Activated T-cell treated with anti-CD3 and anti-CD28 coated beads, Interleukin-2, amount 50 U/mL, for 72 hours (primary cell): Measurements from ENCODE around the gene ADAM10. TPM values are rescaled to one million over a fixed set of nuclear protein-coding genes. Genes with fewer than 3 reads are reported as not detected.
A peak's percentile ranks its signal among the peaks of the same experiment; 100 is the strongest.

Experiments
- ATAC-seq, 2 donors: fragments of 150-1000 bp; cut with Tn5 transposase; replicated peaks in 1 of 2; 2 replicates each; pipeline ENCODE4 v1.10.0; 2021; ENCODE audit warnings: moderate library complexity in 2 of 2, mild to moderate bottlenecking in 1 of 2
- DNase-seq, 2 donors: peaks; one replicate each; pipeline ENCODE4 v3.0.0; 2021 to 2022; ENCODE audit warnings: mixed read lengths in 1 of 2
- H3K27ac Mint-ChIP-seq: one replicate; pipeline ENCODE4 v1.8.0; 2022; ENCODE audit warnings: mild to moderate bottlenecking, moderate library complexity, mixed read lengths
- H3K27me3 Mint-ChIP-seq: one replicate; pipeline ENCODE4 v1.8.0; 2022; ENCODE audit warnings: low read depth, mixed read lengths
- H3K36me3 Mint-ChIP-seq, 2 donors: one replicate each; pipeline ENCODE4 v1.8.0; 2022; ENCODE audit warnings: mixed read lengths in 2 of 2, mild to moderate bottlenecking in 1 of 2; ENCODE audit not compliant: insufficient read depth in 2 of 2
- H3K4me1 Mint-ChIP-seq: one replicate; pipeline ENCODE4 v1.8.0; 2022; ENCODE audit warnings: low read depth, mixed read lengths
- H3K4me3 Mint-ChIP-seq, 2 donors: one replicate each; pipeline ENCODE4 v1.8.0; 2022; ENCODE audit warnings: mild to moderate bottlenecking in 2 of 2, mixed read lengths in 2 of 2, moderate library complexity in 2 of 2
- H3K9me3 Mint-ChIP-seq, 2 donors: one replicate each; pipeline ENCODE4 v1.8.0; 2022; ENCODE audit warnings: mixed read lengths in 2 of 2
- total RNA-seq, 2 donors: library from RNA; stranded (reverse); gene quantifications; one replicate each; pipeline ENCODE4 v1.2.3, GENCODE V29; 2022

Gene ADAM10
- total RNA-seq, 2 donors from 2014 or later: 96.5 to 108 TPM

- H3K27ac Mint-ChIP-seq: no peak overlapping the region
- H3K4me3 Mint-ChIP-seq: peak overlapping the region in 1 of 2 donors; percentile 56
- no peak for DNase-seq
- H3K9me3 Mint-ChIP-seq: no peaks in the 10 kb centered on the region
- H3K4me1 Mint-ChIP-seq: peaks cover 30% of the 10 kb centered on the region
- H3K36me3 Mint-ChIP-seq: no peaks in the 10 kb centered on the region
- H3K27me3 Mint-ChIP-seq: no peaks in the 10 kb centered on the region
- ATAC-seq: no peak
Measured at GRCh38 chr15:58552505-58553364, 196.8 kb downstream of the ADAM10 start.

- H3K36me3 Mint-ChIP-seq: no peaks in the 10 kb centered on the region
- peaks cover 32% of the 10 kb centered on the region for H3K4me1 Mint-ChIP-seq
- no peak overlapping the region for H3K27ac Mint-ChIP-seq
- DNase-seq: no peak
- peak in 1 of 2 donors; percentile 38 for ATAC-seq
- no peaks in the 10 kb centered on the region for H3K9me3 Mint-ChIP-seq
- peak overlapping the region in 1 of 2 donors; percentile 56 for H3K4me3 Mint-ChIP-seq
- no peaks in the 10 kb centered on the region for H3K27me3 Mint-ChIP-seq
Measured at GRCh38 chr15:58551764-58552504, 197.6 kb downstream of the ADAM10 start.

GRCh38 chr15:58551084-58551763 lies 198.3 kb downstream of the ADAM10 start:
- Mint-ChIP-seq H3K9me3 (no peaks in the 10 kb centered on the region), H3K4me3 (peak overlapping the region in 1 of 2 donors; percentile 56), H3K36me3 (no peaks in the 10 kb centered on the region), H3K27ac (no peak overlapping the region), H3K27me3 (no peaks in the 10 kb centered on the region), H3K4me1 (peaks cover 39% of the 10 kb centered on the region)
- DNase-seq (peak in 1 of 2 donors; percentile 32), ATAC-seq (peak in 1 of 2 donors; percentile 67)

GRCh38 chr15:58549785-58550074 lies 199.8 kb downstream of the ADAM10 start:
- Mint-ChIP-seq H3K36me3 (no peaks in the 10 kb centered on the region), H3K27ac (no peak overlapping the region), H3K4me3 (no peak overlapping the region), H3K9me3 (no peaks in the 10 kb centered on the region), H3K27me3 (no peaks in the 10 kb centered on the region), H3K4me1 (peaks cover 54% of the 10 kb centered on the region)
- no peak for ATAC-seq
- DNase-seq: no peak

DNA sequence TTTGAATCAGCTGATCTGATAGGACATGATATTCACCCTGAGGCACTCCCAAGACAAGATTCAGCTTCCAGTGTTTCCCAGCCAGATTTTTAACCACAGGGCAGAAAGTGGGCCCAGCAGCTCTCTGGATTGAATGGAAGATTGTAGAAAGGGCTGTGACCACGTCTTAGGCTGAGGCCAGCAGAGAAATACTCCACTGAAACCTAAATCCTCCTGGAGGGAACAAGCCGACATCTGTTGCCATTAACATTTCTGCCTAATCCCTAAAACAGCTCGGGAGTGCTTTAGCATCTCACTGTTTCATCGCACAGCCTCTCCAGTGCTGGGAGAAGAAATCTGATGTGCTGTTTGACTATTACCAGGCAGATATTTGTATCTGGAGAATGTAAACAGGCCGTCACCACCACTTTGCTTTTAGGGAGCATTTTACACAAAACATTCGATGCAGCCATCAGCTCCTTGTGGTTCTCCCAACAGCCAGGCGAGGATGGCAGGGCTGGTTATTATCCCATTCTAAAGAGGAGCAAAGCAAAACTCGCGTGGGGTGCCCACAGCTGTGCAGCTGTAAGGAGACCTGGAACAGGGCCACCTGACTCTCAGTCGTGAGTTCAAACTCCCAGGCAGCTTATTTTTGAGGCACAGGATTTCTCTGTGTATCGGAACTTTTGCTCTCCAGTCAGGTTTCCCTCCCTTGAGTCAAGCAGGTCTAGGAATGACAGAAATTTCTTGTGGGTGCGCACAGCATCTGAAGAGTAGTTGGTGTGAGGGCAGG lies 200.3 kb downstream of the ADAM10 start:
- Mint-ChIP-seq H3K36me3 (no peaks in the 10 kb centered on the region), H3K27ac (no peak overlapping the region), H3K4me1 (peaks cover 58% of the 10 kb centered on the region)

DNA sequence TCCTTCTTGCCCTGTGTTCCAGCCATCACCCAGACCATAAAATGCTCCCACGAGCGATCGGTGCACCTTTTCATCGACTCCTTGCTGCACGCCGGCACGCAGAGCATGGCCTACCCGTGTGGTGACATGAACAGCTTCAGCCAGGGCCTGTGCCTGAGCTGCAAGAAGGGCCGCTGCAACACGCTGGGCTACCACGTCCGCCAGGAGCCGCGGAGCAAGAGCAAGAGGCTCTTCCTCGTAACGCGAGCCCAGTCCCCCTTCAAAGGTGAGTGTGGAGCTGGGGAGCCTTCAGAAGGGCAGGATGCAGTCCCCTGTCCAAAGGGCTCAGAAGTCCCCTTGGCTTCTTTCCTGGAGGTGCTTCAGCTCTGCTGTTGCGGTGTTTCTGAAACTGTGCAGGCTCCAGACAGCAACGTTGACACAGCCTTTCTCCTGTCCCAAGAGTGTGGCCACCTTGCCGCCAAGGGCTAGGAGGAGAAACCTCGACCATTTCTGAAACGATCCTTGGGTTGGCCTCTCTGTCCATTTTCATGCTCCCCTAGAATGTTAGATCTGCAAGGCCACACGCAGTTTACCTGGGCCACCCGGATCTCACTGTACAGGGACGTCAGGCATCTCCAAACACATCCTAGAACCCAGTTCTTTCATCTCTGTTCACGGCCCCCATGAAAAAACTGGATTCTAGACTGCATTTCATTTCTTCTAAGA lies 201.0 kb downstream of the ADAM10 start:
- no peak overlapping the region for H3K4me3 Mint-ChIP-seq
- no peak overlapping the region for H3K27ac Mint-ChIP-seq
- DNase-seq (no peak), ATAC-seq (no peak)
- H3K4me1 Mint-ChIP-seq: peaks cover 58% of the 10 kb centered on the region
- H3K27me3 Mint-ChIP-seq: no peaks in the 10 kb centered on the region
- H3K9me3 Mint-ChIP-seq: no peaks in the 10 kb centered on the region
- H3K36me3 Mint-ChIP-seq: no peaks in the 10 kb centered on the region

More for the DNA sequence above, 200.3 kb downstream of the ADAM10 start:
- no peak for DNase-seq
- ATAC-seq: no peak
- no peak overlapping the region for H3K4me3 Mint-ChIP-seq
- H3K27me3 Mint-ChIP-seq: no peaks in the 10 kb centered on the region
- H3K9me3 Mint-ChIP-seq: no peaks in the 10 kb centered on the region

DNA sequence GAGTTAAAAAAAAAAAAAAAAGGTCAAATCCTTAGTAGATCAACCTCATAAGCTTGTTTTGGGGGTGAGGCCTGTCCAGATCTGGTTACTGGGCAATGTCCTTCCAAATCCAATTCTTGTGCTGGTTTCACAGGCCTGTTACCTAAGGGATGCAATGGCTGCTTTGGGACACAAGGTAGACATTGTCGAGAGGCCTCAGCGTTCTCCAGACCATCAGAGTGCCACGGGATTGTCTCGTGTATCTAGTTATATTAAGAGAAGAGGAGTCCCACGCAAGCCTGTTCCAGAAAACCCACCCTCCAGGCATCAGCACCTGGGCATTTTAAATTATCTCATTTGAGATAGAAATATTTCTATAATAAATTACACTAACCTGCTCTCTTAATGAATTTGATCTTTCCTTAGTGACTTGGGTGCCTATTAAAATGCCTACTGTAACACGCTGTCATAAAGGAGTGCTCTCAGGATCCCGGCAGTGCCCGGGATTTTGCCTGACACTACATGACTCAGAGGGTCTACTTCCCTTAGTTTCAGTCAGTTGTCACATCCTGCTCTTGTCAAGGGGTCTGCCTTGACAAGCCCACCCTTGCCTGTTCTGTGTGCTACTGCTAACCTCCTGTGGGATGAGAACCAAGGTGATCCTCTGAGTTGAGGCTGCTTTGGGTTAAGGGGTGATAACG lies 201.7 kb downstream of the ADAM10 start:
- DNase-seq: no peak
- no peaks in the 10 kb centered on the region for H3K27me3 Mint-ChIP-seq
- H3K36me3 Mint-ChIP-seq: no peaks in the 10 kb centered on the region
- ATAC-seq: no peak
- no peak overlapping the region for H3K27ac Mint-ChIP-seq
- H3K4me1 Mint-ChIP-seq: peaks cover 58% of the 10 kb centered on the region
- no peaks in the 10 kb centered on the region for H3K9me3 Mint-ChIP-seq
- no peak overlapping the region for H3K4me3 Mint-ChIP-seq

GRCh38 chr15:58546635-58547627 lies 202.6 kb downstream of the ADAM10 start:
- no peaks in the 10 kb centered on the region for H3K36me3 Mint-ChIP-seq
- no peak for DNase-seq
- H3K4me1 Mint-ChIP-seq: peaks cover 50% of the 10 kb centered on the region
- no peak overlapping the region for H3K27ac Mint-ChIP-seq
- no peaks in the 10 kb centered on the region for H3K27me3 Mint-ChIP-seq
- H3K9me3 Mint-ChIP-seq: no peaks in the 10 kb centered on the region
- no peak for ATAC-seq
- H3K4me3 Mint-ChIP-seq: no peak overlapping the region

- Mint-ChIP-seq H3K27me3 (no peaks in the 10 kb centered on the region), H3K27ac (no peak overlapping the region), H3K4me3 (no peak overlapping the region), H3K36me3 (no peaks in the 10 kb centered on the region), H3K4me1 (peaks cover 42% of the 10 kb centered on the region), H3K9me3 (no peaks in the 10 kb centered on the region)
- ATAC-seq (no peak), DNase-seq (no peak)
Measured at GRCh38 chr15:58546066-58546591, 203.4 kb downstream of the ADAM10 start.

DNA sequence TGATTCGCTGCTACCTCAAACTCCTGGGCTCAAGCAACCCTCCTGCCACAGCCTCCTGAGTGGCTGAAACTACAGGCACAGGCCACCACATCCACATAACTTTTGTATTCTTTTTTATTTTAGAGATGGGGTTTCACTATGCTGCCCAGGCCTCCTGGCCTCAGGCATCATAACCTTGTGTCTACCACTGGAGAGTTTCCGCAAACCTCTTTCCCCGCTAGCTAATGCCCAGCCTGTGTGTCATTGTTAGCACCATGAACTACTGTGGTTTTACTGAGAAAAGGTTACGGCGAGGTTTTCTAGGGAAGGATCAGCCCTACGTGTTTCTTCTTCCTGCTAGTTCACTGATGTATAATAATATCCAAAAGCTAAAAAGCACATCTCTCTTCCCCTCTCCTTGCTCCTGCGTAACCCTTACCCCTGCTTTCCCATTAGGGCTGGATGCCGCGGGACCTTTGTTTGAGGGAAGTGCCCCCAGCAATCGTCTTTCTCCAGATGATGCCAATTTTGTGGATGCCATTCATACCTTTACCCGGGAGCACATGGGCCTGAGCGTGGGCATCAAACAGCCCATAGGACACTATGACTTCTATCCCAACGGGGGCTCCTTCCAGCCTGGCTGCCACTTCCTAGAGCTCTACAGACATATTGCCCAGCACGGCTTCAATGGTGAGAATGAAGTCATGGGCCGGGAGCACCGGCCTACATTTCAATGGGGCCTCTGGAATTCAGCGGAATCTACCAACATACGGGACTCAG lies 204.0 kb downstream of the ADAM10 start:
- peak; percentile 50 to 64 for DNase-seq
- Mint-ChIP-seq H3K27ac (peak overlapping the region; percentile 91), H3K4me3 (peak overlapping the region; percentile 18 to 34), H3K27me3 (no peaks in the 10 kb centered on the region), H3K9me3 (no peaks in the 10 kb centered on the region), H3K4me1 (peaks cover 35% of the 10 kb centered on the region), H3K36me3 (no peaks in the 10 kb centered on the region)
- ATAC-seq: peak; percentile 94 to 95
